Astrocyte of the spinal cord (primary cell): ENCODE data around the gene FBP1.

Experiments
- DNase-seq: peaks from one replicate; pipeline ENCODE4 v3.0.0; 2011; ENCODE audit warnings: low read depth, low spot score
- H3K4me3 ChIP-seq: 2 replicates; pipeline ENCODE4 v1.5.1; 2011; ENCODE audit warnings: low read depth, mild to moderate bottlenecking, low read length, moderate library complexity
- in situ Hi-C: cut with HindIII; loops from 2 replicates; pipeline ENCODE4 v1.10.0; 2017; ENCODE audit warnings: low sequenced_read_pairs
- TF ChIP-seq, protein P1 (sequence below): IDR thresholded peaks from 2 replicates; pipeline ENCODE4 v1.5.1; 2012; ENCODE audit warnings: low read depth, mild to moderate bottlenecking, low read length, inconsistent platforms

FBP1 gene

DNA sequence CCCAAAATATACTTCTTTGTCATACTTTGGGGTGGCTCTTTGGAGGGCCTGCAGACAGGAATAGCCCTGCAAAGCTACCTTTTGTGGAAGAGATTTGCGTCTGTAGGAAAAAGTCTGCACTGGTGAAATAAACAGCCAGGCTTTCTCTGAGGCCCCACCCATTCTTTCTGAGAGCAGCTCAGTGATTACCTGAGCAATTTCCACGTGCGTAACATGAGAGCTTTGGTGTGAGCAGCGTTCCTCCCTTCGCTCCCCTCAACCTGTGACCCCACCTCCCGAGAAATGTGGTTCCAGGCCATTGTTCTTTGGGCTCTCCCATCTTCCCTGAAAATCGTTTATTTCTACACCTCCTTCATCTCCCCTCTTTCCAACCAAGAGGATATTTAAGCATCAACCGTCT, 23.8 kb upstream of the FBP1 start:
- DNase-seq: no peak
- H3K4me3 ChIP-seq: no peak overlapping the region
- TF ChIP-seq, protein P1, sequence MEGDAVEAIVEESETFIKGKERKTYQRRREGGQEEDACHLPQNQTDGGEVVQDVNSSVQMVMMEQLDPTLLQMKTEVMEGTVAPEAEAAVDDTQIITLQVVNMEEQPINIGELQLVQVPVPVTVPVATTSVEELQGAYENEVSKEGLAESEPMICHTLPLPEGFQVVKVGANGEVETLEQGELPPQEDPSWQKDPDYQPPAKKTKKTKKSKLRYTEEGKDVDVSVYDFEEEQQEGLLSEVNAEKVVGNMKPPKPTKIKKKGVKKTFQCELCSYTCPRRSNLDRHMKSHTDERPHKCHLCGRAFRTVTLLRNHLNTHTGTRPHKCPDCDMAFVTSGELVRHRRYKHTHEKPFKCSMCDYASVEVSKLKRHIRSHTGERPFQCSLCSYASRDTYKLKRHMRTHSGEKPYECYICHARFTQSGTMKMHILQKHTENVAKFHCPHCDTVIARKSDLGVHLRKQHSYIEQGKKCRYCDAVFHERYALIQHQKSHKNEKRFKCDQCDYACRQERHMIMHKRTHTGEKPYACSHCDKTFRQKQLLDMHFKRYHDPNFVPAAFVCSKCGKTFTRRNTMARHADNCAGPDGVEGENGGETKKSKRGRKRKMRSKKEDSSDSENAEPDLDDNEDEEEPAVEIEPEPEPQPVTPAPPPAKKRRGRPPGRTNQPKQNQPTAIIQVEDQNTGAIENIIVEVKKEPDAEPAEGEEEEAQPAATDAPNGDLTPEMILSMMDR: no peak
- in situ Hi-C loops: no loop called here

GRCh38 chr9:94657021-94657725, 17.9 kb upstream of the FBP1 start:
- TF ChIP-seq, protein P1: no peak
- in situ Hi-C loops: no loop called here
- no peak for DNase-seq
- no peak overlapping the region for H3K4me3 ChIP-seq

DNA sequence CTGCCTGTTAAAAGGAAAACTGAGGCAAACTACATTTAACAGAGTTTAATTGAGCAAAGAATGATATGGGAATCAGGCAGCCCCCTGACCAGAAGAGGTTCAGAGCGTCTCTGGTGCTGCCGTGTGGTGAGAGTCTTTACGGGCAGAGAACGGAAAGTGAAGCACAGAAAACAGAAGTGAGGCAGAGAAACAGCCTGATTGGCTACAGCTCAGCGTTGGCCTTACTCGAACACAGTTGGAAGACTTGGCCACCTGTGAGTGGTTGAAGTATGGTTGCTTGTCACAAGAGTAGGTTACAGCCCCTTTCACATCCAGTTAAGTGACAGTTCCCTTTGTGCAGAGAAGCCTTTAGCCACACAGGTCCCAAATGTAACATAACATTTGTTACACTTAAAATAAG, 16.9 kb upstream of the FBP1 start:
- no peak overlapping the region for H3K4me3 ChIP-seq
- in situ Hi-C loops: no loop called here
- DNase-seq: no peak
- TF ChIP-seq, protein P1: no peak

GRCh38 chr9:94655739-94656138, 16.4 kb upstream of the FBP1 start:
- no peak for DNase-seq
- no peak overlapping the region for H3K4me3 ChIP-seq
- in situ Hi-C loops: no loop called here
- TF ChIP-seq, protein P1: no peak

DNA sequence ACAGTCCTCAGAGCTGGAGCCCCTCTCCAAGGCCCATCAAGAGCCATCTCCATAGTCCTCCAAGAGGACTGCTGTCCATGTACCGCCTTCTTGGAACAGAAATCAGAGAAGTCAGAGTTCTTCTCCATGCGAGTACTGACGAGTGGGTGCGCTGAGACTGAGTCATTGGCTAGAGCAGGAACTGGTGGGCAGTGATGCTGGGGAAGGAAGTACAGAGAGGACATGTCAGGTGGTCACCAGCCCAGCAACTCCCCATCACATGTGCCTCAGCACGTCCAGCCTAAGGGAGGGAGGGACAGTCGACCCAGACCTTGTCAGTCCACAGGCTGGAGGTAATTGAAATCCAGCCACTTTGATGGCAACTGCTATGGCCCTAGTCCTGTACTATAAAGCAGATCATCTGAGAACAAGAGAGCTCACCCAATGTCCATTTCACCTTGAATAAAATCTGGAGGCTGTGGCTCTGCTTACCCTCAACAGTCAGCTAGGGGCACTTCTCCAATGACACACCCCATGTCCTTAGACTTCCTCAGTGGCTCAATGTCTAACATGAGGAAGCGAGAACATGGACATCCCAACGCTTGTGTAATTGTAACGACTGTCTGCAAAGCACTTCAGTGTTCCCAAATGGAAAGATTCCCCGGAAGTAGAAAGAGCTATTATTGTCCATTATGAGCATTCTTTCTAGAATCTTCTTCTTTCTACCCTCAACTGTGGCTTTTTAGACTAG, 15.0 kb upstream of the FBP1 start:
- TF ChIP-seq, protein P1: no peak
- in situ Hi-C loops: no loop called here
- DNase-seq: no peak
- no peak overlapping the region for H3K4me3 ChIP-seq

DNA sequence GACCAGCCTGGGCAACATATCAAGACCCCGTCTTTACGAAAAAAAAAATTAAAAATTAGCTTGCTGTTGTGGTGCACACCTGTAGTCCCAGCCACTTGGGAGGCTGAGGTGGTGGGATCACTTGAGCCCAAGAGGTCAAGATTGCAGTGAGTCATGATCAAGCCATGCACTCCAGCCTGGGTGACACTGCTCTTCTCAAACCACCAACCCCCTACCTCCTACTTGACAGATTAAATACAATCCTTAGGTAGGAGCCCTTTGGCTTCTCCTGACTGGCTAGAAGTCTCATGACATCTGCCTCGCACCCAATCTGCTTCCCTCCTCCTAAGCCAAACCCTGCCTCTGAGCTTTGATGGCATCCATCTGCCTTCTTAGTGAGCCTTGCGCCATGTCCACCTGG, 11.6 kb upstream of the FBP1 start:
- TF ChIP-seq, protein P1: no peak
- in situ Hi-C loops: no loop called here
- no peak overlapping the region for H3K4me3 ChIP-seq
- DNase-seq: no peak
